Uterus (tissue), 4 donors: Measurements from ENCODE around the gene PPP2R2D. TPM values are rescaled to one million over a fixed set of nuclear protein-coding genes. Genes with fewer than 3 reads are reported as not detected.

Experiments
- DNase-seq, 2 donors: peaks; one replicate each; pipeline ENCODE4 v3.0.0-alpha.2; 2019 to 2020
- H3K27ac ChIP-seq, 2 donors: fragments of 200-600 bp; sonication (generic); 1 replicate in 1 of 2; 2 replicates in 1 of 2; pipeline ENCODE4 v1.5.1; 2016 to 2018
- H3K27me3 ChIP-seq, 2 donors: fragments of 200-600 bp; sonication (generic); one replicate each; pipeline ENCODE4 v1.5.1; 2018 to 2019; ENCODE audit warnings: control low read depth in 1 of 2
- H3K36me3 ChIP-seq, 2 donors: fragments of 200-600 bp; sonication (generic); one replicate each; pipeline ENCODE4 v1.5.1; 2019; ENCODE audit warnings: control low read depth in 1 of 2
- H3K4me1 ChIP-seq, 2 donors: fragments of 200-600 bp; sonication (generic); one replicate each; pipeline ENCODE4 v1.5.1; 2018 to 2019; ENCODE audit warnings: control low read depth in 1 of 2
- H3K4me3 ChIP-seq, 2 donors: fragments of 200-600 bp; sonication (generic); 1 replicate in 1 of 2; 2 replicates in 1 of 2; pipeline ENCODE4 v1.5.1; 2018 to 2019; ENCODE audit warnings: mild to moderate bottlenecking in 1 of 2
- H3K9me3 ChIP-seq, 2 donors: fragments of 200-600 bp; sonication (generic); one replicate each; pipeline ENCODE4 v1.5.1; 2019; ENCODE audit warnings: control low read depth in 1 of 2
- POLR2A ChIP-seq, 2 donors: fragments of 450-650 bp; IDR thresholded peaks; one replicate each; pipeline ENCODE4 v1.6.1; 2016; ENCODE audit warnings: antibody characterized with exemption in 2 of 2, mild to moderate bottlenecking in 1 of 2, moderate library complexity in 1 of 2
- intact Hi-C: fragments of 100-400 bp; cut with DNase I; formaldehyde crosslinking; loops from one replicate; pipeline ENCODE4 v1.15.1; 2023; ENCODE audit warnings: low total_unique reads
- total RNA-seq, 4 donors: library from RNA; depleted of rRNA in 3 of 4; stranded (reverse); fragments of >200 nt in 3 of 4; gene quantifications; one replicate each; pipeline versions ENCODE4 v1.1.0 to v1.2.4, GENCODE V29; 2014 to 2023
- TF ChIP-seq, protein P1 (sequence below), 4 experiments: fragments of 200-600 bp in 2 of 4; fragments of 450-650 bp in 2 of 4; sonication (generic) in 2 of 4; IDR thresholded peaks; one replicate each; pipeline ENCODE4 v1.5.1; 2016 to 2019; ENCODE audit warnings: antibody characterized with exemption in 4 of 4, mild to moderate bottlenecking in 2 of 4, moderate library complexity in 1 of 4
- donor health status: DM: yes; HTN: yes; CAD: no.

Gene PPP2R2D
- total RNA-seq, 4 donors from 2014 or later: 21.2 to 43.2 (median 36.3) TPM

DNA sequence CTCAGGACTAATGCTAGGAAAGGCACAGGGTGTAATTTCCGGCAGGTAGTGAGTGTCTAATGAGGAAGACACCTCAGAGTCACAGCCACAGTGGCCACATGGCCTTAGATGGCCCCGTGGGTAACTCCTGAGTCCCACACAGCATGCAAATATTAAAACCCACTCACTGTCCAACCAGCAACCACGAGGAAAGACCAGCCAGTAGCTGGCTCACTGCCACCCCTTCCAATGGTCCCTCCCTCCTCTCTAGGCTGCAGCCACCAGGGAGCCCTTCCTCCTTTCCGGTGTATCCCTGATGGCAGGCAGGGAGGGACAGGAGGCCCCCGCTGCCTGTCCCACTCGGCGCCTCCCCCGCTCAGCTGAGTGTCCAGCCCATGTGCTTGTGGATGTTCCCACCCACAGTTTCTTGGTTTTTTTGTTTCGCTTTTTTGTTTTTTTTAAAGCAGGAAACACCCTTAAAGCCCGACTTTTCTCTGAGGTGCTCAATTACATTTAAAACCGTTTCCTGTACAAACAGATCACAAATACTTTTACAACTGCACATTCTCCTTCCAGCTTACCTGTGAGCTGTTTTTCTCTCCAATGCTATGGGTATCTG is 71.8 kb downstream of the PPP2R2D start:
- no peaks in the 10 kb centered on the region for H3K9me3 ChIP-seq
- intact Hi-C loops: loop anchor here (10.0 kb wide), 1 partner anchor 68 kb away; the partner anchor contains the start of gene PPP2R2D
- H3K27me3 ChIP-seq: no peaks in the 10 kb centered on the region
- TF ChIP-seq, protein P1, sequence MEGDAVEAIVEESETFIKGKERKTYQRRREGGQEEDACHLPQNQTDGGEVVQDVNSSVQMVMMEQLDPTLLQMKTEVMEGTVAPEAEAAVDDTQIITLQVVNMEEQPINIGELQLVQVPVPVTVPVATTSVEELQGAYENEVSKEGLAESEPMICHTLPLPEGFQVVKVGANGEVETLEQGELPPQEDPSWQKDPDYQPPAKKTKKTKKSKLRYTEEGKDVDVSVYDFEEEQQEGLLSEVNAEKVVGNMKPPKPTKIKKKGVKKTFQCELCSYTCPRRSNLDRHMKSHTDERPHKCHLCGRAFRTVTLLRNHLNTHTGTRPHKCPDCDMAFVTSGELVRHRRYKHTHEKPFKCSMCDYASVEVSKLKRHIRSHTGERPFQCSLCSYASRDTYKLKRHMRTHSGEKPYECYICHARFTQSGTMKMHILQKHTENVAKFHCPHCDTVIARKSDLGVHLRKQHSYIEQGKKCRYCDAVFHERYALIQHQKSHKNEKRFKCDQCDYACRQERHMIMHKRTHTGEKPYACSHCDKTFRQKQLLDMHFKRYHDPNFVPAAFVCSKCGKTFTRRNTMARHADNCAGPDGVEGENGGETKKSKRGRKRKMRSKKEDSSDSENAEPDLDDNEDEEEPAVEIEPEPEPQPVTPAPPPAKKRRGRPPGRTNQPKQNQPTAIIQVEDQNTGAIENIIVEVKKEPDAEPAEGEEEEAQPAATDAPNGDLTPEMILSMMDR (IDR thresholded peaks at IDR 0.05): no peak
- TF ChIP-seq POLR2A (IDR thresholded peaks at IDR 0.05): no peak
- DNase-seq: peak in 1 of 2 donors; percentile 38
- H3K36me3 ChIP-seq: no peaks in the 10 kb centered on the region
- no peak overlapping the region for H3K4me3 ChIP-seq
- no peaks in the 10 kb centered on the region for H3K4me1 ChIP-seq
- no peak overlapping the region for H3K27ac ChIP-seq

DNA sequence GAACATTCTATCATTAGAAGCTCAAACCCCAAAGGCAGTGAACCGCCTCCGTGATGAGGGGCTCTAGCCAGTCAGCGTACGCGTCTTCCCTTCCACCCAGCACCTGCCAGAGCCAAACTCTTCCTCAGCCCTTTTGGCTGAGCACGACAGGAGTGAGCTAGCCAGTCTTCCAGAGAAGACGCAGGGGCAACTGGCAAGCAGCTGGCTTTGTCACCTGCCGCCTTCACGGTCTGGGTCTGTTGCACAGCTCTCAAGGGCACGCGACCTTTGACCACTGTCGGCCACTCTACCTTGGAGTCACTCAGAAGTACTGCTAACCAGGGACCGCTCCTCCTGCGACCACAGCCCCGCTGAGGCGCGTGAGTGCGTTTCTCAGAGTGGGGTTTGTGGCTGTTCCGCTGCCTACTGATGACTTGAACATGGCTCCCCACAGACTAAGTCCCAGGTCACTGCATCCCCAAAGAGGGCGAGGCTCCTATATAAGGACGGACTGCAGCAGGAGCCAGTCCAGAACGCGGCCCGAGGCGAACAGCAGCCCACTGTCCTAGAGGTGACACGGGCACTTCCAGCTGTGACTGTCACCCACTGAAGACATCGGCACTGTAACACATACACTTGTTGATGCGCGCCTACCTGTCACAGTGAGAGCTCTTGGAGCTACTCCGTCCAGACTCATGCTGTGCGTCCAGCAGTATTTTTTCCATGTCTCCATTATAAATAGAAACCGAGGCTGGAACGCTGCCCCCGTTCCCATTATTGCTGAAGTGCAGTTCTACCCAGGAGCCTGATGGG is 72.5 kb downstream of the PPP2R2D start:
- H3K27ac ChIP-seq: no peak overlapping the region
- no peak for DNase-seq
- no peaks in the 10 kb centered on the region for H3K36me3 ChIP-seq

DNA sequence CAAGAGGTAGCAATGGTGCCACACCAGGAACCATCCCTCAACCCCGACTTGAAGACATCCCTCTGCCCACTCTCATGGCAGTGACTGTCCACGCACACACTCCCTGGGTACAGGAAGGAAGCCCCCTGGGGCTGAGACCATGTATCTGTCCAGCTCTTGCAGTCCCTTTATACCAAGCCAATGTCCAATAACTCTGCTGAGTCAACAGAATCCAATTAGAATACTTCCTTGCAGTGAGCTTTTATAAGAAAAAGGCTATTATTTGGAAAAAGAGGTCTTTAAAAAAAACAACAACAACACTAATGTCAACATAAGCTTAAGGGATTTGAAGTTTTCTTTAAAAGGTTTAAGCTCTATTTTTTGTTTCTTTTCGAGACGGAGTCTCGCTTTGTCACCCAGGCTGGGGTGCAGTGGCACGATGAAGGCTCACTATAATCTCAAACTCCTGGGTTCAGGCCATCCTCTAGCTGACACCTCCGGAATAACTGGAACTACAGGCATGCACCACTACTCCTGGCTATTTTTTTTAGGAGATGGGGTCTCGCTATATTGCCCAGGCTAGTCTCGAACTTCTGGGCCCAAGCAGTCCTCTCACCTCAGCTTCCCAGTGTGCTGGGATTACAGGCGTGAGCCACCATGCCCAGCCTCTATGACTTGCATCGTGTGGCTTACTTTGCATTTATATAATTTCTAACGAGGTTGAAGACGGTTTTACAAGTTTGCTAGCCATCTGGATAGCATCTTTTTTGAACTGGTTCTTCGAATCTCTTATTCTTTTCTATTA is 73.4 kb downstream of the PPP2R2D start:
- intact Hi-C loops: loop anchor here (10.0 kb wide), 1 partner anchor 69 kb away; the partner anchor contains the start of gene PPP2R2D
- no peaks in the 10 kb centered on the region for H3K27me3 ChIP-seq
- no peaks in the 10 kb centered on the region for H3K4me1 ChIP-seq
- no peak for DNase-seq
- H3K27ac ChIP-seq: no peak overlapping the region
- no peaks in the 10 kb centered on the region for H3K36me3 ChIP-seq
- H3K4me3 ChIP-seq: no peak overlapping the region
- TF ChIP-seq POLR2A (IDR thresholded peaks at IDR 0.05): no peak
- TF ChIP-seq, protein P1 (IDR thresholded peaks at IDR 0.05): no peak
- H3K9me3 ChIP-seq: no peaks in the 10 kb centered on the region

More for the DNA sequence above, 72.5 kb downstream of the PPP2R2D start:
- TF ChIP-seq POLR2A (IDR thresholded peaks at IDR 0.05): no peak
- TF ChIP-seq, protein P1 (IDR thresholded peaks at IDR 0.05): no peak
- intact Hi-C loops: loop anchor here (10.0 kb wide), 1 partner anchor 69 kb away; the partner anchor contains the start of gene PPP2R2D
- Histone ChIP-seq H3K9me3 (no peaks in the 10 kb centered on the region), H3K4me1 (no peaks in the 10 kb centered on the region), H3K27me3 (no peaks in the 10 kb centered on the region), H3K4me3 (no peak overlapping the region)

DNA sequence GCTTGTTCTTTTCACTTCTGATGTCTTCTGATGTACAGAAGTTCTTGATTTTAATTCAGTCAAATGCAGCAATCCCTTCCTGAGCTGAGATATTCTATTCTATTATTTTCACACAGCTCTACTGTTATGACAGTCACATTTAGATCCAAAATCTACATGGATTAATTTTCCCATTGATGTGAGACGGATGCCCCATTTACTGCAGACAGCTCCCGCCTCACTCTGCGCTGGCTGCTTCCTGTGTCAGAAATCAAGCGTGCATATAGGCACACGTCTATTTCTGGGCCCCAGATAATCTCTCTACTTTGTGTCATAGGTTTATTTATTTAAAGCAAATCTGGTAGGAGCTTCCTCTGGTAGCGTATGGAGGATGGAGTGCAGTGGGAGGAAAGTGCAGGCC is 74.2 kb downstream of the PPP2R2D start:
- no peak overlapping the region for H3K4me3 ChIP-seq
- H3K36me3 ChIP-seq: no peaks in the 10 kb centered on the region
- peaks cover 0 to 6% of the 10 kb centered on the region in 2 donors for H3K4me1 ChIP-seq
- intact Hi-C loops: loop anchor here (10.0 kb wide), 1 partner anchor 70 kb away; the partner anchor contains the start of gene PPP2R2D
- no peak for TF ChIP-seq POLR2A (IDR thresholded peaks at IDR 0.05)
- TF ChIP-seq, protein P1 (IDR thresholded peaks at IDR 0.05): no peak
- no peaks in the 10 kb centered on the region for H3K9me3 ChIP-seq
- H3K27ac ChIP-seq: no peak overlapping the region
- H3K27me3 ChIP-seq: no peaks in the 10 kb centered on the region
- no peak for DNase-seq
